ENCODE measurements around the gene CAPN11.
"Not testable (repeated sequence)": the region's sequence is repeated elsewhere in the genome, so short reads cannot be mapped to it uniquely, and the experiment has no call there.

CAPN11 gene

DNA sequence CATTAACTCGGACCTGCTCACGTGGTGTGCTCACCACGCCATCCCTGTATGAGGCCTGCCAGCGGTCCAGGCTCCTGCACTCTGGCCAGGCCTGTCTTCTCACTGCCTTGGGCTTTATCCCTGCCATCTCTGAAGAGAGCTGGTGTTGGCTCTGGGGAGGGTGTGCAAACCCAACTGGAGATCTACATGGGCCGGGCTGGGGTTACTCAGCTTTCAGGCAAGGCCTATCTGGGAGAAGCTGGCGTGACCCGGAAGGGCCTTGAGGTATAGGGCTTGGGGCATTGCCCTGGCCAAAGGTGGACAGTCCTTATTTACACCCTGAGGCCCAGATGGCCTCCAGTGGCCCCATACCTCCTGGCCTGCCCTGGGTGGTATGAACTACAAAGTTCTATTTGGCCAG is 69.8 kb downstream of the CAPN11 start:
- DNase-seq (ENCODE audit: low spot score) = no peak

DNA sequence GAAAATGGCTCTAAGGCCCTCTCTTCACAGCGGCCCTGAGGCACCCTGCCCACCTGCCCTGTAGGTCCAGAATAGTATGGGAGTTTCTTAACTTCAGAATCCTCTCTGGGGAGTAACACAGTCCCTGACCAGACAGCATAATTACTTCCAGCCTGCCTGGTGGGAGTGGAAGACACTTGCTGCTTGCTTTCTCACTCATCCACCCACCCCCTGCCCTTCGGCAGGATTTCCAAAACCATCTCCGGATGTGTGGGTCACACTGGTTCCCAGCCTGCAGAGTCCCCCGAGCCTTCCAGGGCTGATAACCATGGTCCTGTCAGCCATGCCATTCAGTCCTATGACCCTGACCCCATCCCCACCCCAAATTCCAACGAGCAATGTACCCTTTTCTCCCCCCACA is 70.2 kb downstream of the CAPN11 start:
- DNase-seq (ENCODE audit: low spot score) = no peak

- DNase-seq (ENCODE audit: low spot score) = no peak
Observed at GRCh38 chr6:44229376-44230033, 70.9 kb downstream of the CAPN11 start.

- no peak for DNase-seq (ENCODE audit: low spot score)
Observed at GRCh38 chr6:44230034-44230675, 71.5 kb downstream of the CAPN11 start.

DNA sequence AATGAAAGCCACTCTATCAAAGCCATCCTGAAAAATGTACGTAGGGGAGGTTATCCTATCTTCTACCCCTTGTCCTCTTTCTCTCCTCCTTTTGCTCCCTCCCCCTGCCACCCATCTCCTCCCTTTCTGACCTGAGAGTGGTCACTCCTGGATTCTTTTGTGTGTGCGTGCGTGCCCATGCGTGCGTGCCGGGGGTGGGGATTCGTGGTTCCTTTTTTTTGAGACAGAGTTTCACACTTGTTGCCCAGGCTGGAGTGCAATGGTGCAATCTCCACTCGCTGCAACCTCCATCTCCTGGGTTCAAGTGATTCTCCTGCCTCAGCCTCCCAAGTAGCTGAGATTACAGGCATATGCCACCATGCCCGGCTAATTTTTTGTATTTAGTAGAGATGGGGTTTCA is 72.8 kb downstream of the CAPN11 start:
- DNase-seq (ENCODE audit: low spot score) = not testable (repeated sequence)

GRCh38 chr6:44232676-44233566 is 74.3 kb downstream of the CAPN11 start:
- no peak for DNase-seq (ENCODE audit: low spot score)

DNA sequence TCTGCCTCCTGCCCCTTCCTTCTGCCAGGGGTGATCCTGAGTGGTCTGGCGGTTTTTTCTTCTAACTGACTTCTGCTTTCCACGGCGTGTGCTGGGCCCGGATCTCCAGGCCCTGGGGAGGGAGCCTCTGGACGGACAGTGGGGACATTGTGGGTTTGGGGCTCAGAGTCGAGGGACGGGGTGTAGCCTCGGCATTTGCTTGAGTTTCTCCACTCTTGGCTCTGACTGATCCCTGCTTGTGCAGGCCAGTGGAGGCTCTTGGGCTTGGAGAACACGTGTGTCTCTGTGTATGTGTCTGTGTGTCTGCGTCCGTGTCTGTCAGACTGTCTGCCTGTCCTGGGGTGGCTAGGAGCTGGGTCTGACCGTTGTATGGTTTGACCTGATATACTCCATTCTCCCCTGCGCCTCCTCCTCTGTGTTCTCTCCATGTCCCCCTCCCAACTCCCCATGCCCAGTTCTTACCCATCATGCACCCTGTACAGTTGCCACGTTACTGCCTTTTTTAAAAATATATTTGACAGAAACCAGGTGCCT is 75.0 kb downstream of the CAPN11 start:
- no peak for DNase-seq (ENCODE audit: low spot score)
